ENCODE results near the gene ARID4B. TPM values are rescaled to one million over a fixed set of nuclear protein-coding genes. Genes with fewer than 3 reads are reported as not detected.
"Not testable (repeated sequence)": the region's sequence is repeated elsewhere in the genome, so short reads cannot be mapped to it uniquely, and the experiment has no call there.

ARID4B gene
- total RNA-seq, 2 donors from 2014 or later, result 32.4 to 50.2 TPM

GRCh38 chr1:235259133-235259778 lies 68.7 kb downstream of the ARID4B start:
- Histone ChIP-seq H3K27me3 (replicated peaks; ENCODE audit: insufficient read depth) (no peaks in the 10 kb centered on the region), H3K4me3 (no peak overlapping the region), H3K27ac (no peak overlapping the region), H3K9me3 (no peaks in the 10 kb centered on the region), H3K4me1 (ENCODE audit: control insufficient read depth in 1 of 2, low read depth in 2 of 2) (peaks cover 5 to 6% of the 10 kb centered on the region in 2 donors), H3K36me3 (peaks cover 8% of the 10 kb centered on the region)
- no peak for ATAC-seq (ENCODE audit: insufficient number of reproducible peaks, low FRiP score, low read depth)
- TF ChIP-seq CTCF (IDR thresholded peaks at IDR 0.05), result no peak
- DNase-seq (ENCODE audit: low spot score), result no peak

- not testable (repeated sequence) for H3K27me3 ChIP-seq (replicated peaks; ENCODE audit: insufficient read depth); ATAC-seq (ENCODE audit: insufficient number of reproducible peaks, low FRiP score, low read depth); H3K9me3 ChIP-seq; H3K4me3 ChIP-seq; H3K27ac ChIP-seq; H3K36me3 ChIP-seq; DNase-seq (ENCODE audit: low spot score)
- peaks cover 8 to 11% of the 10 kb centered on the region in 2 donors for H3K4me1 ChIP-seq (ENCODE audit: control insufficient read depth in 1 of 2, low read depth in 2 of 2)
Measured at GRCh38 chr1:235258068-235258467, 69.9 kb downstream of the ARID4B start.

- H3K9me3 ChIP-seq, result no peaks in the 10 kb centered on the region
- ATAC-seq (ENCODE audit: insufficient number of reproducible peaks, low FRiP score, low read depth) (no peak), DNase-seq (ENCODE audit: low spot score) (no peak)
- no peak overlapping the region for H3K27ac ChIP-seq
- TF ChIP-seq CTCF (IDR thresholded peaks at IDR 0.05), result no peak
- H3K27me3 ChIP-seq (replicated peaks; ENCODE audit: insufficient read depth), result no peaks in the 10 kb centered on the region
- H3K4me3 ChIP-seq, result no peak overlapping the region
- peaks cover 3 to 5% of the 10 kb centered on the region in 2 donors for H3K4me1 ChIP-seq (ENCODE audit: control insufficient read depth in 1 of 2, low read depth in 2 of 2)
- peaks cover 15% of the 10 kb centered on the region for H3K36me3 ChIP-seq
Measured at GRCh38 chr1:235254721-235255120, 73.3 kb downstream of the ARID4B start.

DNA sequence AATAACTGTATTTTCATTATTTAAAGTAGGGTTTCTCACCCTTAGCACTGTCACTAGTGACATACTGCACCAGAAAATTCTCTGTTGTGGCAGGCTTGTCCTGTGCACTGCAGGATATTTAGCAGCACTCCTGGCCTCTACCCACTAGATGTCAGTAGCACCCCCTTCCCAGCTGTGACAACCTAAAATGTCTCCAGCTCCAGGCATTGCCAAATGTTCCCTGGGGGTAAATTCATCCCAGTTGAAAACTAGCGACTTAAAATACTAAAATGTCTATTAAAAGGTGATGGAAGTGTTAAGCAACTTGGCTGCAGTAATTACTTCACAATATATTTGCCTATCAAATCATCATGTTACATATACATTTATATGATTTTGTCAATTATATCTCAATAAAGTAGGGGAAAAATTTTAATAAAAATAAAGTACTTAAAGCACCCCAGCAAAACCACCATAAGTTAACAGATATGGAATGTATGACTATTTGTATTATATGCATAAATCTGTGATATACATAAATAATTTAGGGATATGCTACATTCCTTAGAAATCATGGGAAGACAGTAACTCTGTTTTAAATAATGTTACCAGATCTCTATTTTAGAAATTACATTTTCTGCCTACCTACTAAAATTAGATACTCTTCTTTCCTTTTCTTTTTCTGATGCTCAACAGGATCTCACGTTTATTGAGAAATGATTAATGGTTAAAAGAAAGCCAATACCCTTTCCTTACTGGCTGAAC lies 74.6 kb downstream of the ARID4B start:
- H3K9me3 ChIP-seq, result no peaks in the 10 kb centered on the region
- no peak overlapping the region for H3K27ac ChIP-seq
- peaks cover 3 to 5% of the 10 kb centered on the region in 2 donors for H3K4me1 ChIP-seq (ENCODE audit: control insufficient read depth in 1 of 2, low read depth in 2 of 2)
- no peak for DNase-seq (ENCODE audit: low spot score)
- no peaks in the 10 kb centered on the region for H3K27me3 ChIP-seq (replicated peaks; ENCODE audit: insufficient read depth)
- peak; percentile 69 for TF ChIP-seq CTCF (IDR thresholded peaks at IDR 0.05)
- ATAC-seq (ENCODE audit: insufficient number of reproducible peaks, low FRiP score, low read depth), result no peak
- no peak overlapping the region for H3K4me3 ChIP-seq
- H3K36me3 ChIP-seq, result peaks cover 15% of the 10 kb centered on the region

- Histone ChIP-seq H3K36me3 (peaks cover 11% of the 10 kb centered on the region), H3K27ac (no peak overlapping the region), H3K27me3 (replicated peaks; ENCODE audit: insufficient read depth) (no peaks in the 10 kb centered on the region), H3K4me1 (ENCODE audit: control insufficient read depth in 1 of 2, low read depth in 2 of 2) (peaks cover 5 to 7% of the 10 kb centered on the region in 2 donors), H3K4me3 (no peak overlapping the region), H3K9me3 (no peaks in the 10 kb centered on the region)
- no peak for TF ChIP-seq CTCF (IDR thresholded peaks at IDR 0.05)
- ATAC-seq (ENCODE audit: insufficient number of reproducible peaks, low FRiP score, low read depth) (no peak), DNase-seq (ENCODE audit: low spot score) (no peak)
Measured at GRCh38 chr1:235250430-235250829, 77.5 kb downstream of the ARID4B start.
